Esophagus (tissue), 2 donors: Measurements from ENCODE around the gene NPR1. TPM values are rescaled to one million over a fixed set of nuclear protein-coding genes. Genes with fewer than 3 reads are reported as not detected.

ENCODE experiments used
- H3K27ac ChIP-seq, 2 donors: one replicate each; pipeline ENCODE4 v1.5.1; 2013; ENCODE audit warnings: low read depth in 2 of 2, mild to moderate bottlenecking in 2 of 2, inconsistent platforms in 1 of 2, low read length in 1 of 2, moderate library complexity in 1 of 2
- H3K27me3 ChIP-seq, 2 donors: one replicate each; pipeline ENCODE4 v1.6.1; 2013; ENCODE audit warnings: low read length in 2 of 2, control low read depth in 1 of 2, mild to moderate bottlenecking in 1 of 2; ENCODE audit not compliant: insufficient read depth in 2 of 2, control insufficient read depth in 1 of 2
- H3K36me3 ChIP-seq, 2 donors: one replicate each; pipeline ENCODE4 v1.6.1; 2013; ENCODE audit warnings: low read length in 1 of 2; ENCODE audit not compliant: control insufficient read depth in 2 of 2, insufficient read depth in 2 of 2
- H3K4me1 ChIP-seq, 2 donors: one replicate each; pipeline ENCODE4 v1.6.1; 2013; ENCODE audit warnings: low read length in 1 of 2; ENCODE audit not compliant: control insufficient read depth in 2 of 2, insufficient read depth in 2 of 2
- H3K4me3 ChIP-seq, 2 donors: one replicate each; pipeline ENCODE4 v1.5.1; 2013; ENCODE audit warnings: low read length in 2 of 2, mild to moderate bottlenecking in 2 of 2, low read depth in 1 of 2, moderate library complexity in 1 of 2
- H3K9me3 ChIP-seq, 2 donors: one replicate each; pipeline ENCODE4 v1.6.1; 2013; ENCODE audit warnings: mild to moderate bottlenecking in 2 of 2, low read depth in 1 of 2, low read length in 1 of 2, moderate library complexity in 1 of 2; ENCODE audit not compliant: control insufficient read depth in 2 of 2, insufficient read depth in 1 of 2
- WGBS, 2 donors: extraction: QIAGEN DNeasy Blood & Tissue Kit; methylation state at CpG; one replicate each; pipeline ENCODE4 v1.1.7; 2013; 5-methylcytosine and 5-hydroxymethylcytosine counted together
- polyA plus RNA-seq, 2 donors: library from polyadenylated mRNA; stranded (reverse); fragments of 200-250 nt; gene quantifications; one replicate each; pipeline ENCODE4 v1.2.3, GENCODE V29; 2013
- donor health status: healthy with polysubstance abuse.
- donor health status: Bipolar disorder and iron deficiency.

NPR1 gene
- 1 to 10 TPM; 2.2 to 3.6 TPM for polyA plus RNA-seq

DNA sequence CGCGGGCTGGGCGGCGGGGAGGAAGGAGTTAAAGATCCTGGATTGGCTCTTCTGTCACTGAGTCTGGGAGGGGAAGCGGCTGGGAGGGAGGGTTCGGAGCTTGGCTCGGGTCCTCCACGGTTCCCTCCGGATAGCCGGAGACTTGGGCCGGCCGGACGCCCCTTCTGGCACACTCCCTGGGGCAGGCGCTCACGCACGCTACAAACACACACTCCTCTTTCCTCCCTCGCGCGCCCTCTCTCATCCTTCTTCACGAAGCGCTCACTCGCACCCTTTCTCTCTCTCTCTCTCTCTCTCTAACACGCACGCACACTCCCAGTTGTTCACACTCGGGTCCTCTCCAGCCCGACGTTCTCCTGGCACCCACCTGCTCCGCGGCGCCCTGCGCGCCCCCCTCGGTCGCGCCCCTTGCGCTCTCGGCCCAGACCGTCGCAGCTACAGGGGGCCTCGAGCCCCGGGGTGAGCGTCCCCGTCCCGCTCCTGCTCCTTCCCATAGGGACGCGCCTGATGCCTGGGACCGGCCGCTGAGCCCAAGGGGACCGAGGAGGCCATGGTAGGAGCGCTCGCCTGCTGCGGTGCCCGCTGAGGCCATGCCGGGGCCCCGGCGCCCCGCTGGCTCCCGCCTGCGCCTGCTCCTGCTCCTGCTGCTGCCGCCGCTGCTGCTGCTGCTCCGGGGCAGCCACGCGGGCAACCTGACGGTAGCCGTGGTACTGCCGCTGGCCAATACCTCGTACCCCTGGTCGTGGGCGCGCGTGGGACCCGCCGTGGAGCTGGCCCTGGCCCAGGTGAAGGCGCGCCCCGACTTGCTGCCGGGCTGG lies at the start of gene NPR1:
TSS of gene NPR1 (plus strand) at position 170 of the 818 bp plus-strand sequence. CDS start at position 591, 421 bp downstream.
- WGBS, 2 donors: 1% methylated on average over 56 to 78 of the region's 78 CpGs
- peak within 1 kb of the TSS; percentile 47 to 58 for H3K4me3 ChIP-seq
- peaks cover 0 to 3% of the 10 kb centered on the region in 2 donors for H3K9me3 ChIP-seq
- peaks cover 0 to 10% of the 10 kb centered on the region in 2 donors for H3K27me3 ChIP-seq
- H3K36me3 ChIP-seq: no peaks in the 10 kb centered on the region
- H3K27ac ChIP-seq: no peak within 1 kb of the TSS
- peaks cover 0 to 13% of the 10 kb centered on the region in 2 donors for H3K4me1 ChIP-seq

DNA sequence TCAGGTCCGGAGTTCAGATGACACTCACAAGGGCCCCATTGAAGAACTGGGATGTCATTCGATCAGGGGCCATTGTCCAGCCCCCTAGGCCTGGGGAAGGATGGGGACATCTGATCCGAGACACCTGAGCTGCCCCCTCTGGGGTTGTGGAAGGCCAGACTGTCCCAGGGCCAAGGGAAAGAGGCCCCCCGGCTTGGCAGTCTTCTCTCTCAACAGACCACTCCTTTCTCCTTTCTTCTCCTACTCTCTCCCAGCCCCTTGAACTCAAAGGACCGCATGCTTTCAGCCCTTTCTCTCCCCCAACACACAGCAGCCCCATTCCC lies 49.2 kb upstream of the NPR1 start:
- Histone ChIP-seq H3K27me3 (no peaks in the 10 kb centered on the region), H3K9me3 (no peaks in the 10 kb centered on the region), H3K27ac (no peak overlapping the region), H3K36me3 (no peaks in the 10 kb centered on the region), H3K4me1 (peaks cover 0 to 11% of the 10 kb centered on the region in 2 donors), H3K4me3 (no peak overlapping the region)
- WGBS, 2 donors: 83 to 87% methylated on average over 5 of the region's 5 CpGs

- H3K4me1 ChIP-seq: peaks cover 0 to 11% of the 10 kb centered on the region in 2 donors
- no peaks in the 10 kb centered on the region for H3K27me3 ChIP-seq
- no peak overlapping the region for H3K4me3 ChIP-seq
- H3K36me3 ChIP-seq: no peaks in the 10 kb centered on the region
- H3K9me3 ChIP-seq: no peaks in the 10 kb centered on the region
- H3K27ac ChIP-seq: no peak overlapping the region
- 83 to 88% methylated on average over 1 of the region's 1 CpG for WGBS, 2 donors
Measured at GRCh38 chr1:153629971-153630370, 48.5 kb upstream of the NPR1 start.

DNA sequence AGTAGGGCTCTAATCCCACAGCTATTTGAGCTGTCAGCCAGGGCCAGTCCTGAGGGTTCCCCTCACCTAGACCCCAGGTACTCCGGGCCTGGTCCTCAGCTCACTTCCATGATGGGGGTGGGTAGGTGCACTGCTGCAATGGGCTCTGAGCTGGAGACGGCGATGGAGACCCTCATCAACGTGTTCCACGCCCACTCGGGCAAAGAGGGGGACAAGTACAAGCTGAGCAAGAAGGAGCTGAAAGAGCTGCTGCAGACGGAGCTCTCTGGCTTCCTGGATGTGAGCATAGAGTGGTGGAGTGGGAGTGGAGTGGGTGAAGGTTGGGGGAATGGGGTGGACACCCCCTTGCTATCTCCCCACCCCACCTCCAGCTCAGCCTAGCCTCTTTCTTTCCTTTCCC lies 48.1 kb upstream of the NPR1 start:
- 85 to 89% methylated on average over 7 of the region's 7 CpGs for whole genome bisulfite sequencing, 2 donors
- Histone ChIP-seq H3K36me3 (no peaks in the 10 kb centered on the region), H3K4me1 (peaks cover 0 to 11% of the 10 kb centered on the region in 2 donors), H3K9me3 (no peaks in the 10 kb centered on the region), H3K4me3 (no peak overlapping the region), H3K27ac (no peak overlapping the region), H3K27me3 (no peaks in the 10 kb centered on the region)

DNA sequence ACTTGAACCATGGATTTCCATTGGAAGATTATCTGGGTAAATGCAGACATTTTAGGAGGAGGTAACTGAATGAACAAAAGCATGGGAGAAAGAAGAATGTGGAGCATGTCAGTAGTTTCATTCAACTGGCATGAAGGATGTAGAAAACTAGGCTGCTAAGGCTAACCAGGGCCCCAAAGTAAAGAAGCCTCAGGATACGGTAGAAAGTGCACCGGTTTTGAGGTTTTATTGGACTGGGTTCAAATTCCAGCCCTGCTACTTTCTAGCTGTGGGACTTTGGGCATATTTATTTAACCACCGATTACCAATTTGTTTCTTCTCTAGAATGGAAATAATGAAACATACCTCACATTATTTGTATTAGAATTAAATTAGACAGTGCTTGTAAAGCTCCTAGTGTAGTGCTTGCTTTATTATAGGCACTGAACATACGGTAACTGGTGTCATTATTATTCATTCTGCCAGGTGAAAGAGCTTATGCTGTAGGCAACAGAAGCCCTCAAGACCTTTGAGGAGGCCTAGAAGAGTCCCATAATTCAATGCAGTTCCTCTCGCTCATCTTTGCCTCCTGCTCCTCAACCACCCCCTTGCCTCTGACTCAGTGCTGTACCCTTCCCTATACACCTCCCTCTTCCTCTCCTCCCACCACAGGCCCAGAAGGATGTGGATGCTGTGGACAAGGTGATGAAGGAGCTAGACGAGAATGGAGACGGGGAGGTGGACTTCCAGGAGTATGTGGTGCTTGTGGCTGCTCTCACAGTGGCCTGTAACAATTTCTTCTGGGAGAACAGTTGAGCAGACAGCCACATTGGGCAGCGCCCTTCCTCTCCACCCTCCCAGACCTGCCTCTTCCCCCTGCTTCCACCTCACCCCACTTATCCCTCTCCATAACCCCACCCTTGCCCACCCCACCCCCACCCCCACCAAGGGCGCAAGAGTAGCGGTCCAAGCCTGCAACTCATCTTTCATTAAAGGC lies 47.2 kb upstream of the NPR1 start:
- peaks cover 0 to 7% of the 10 kb centered on the region in 2 donors for H3K4me1 ChIP-seq
- 71 to 72% methylated on average over 10 of the region's 10 CpGs for WGBS, 2 donors
- H3K4me3 ChIP-seq: no peak overlapping the region
- H3K27ac ChIP-seq: no peak overlapping the region
- H3K36me3 ChIP-seq: peaks cover 0 to 2% of the 10 kb centered on the region in 2 donors
- no peaks in the 10 kb centered on the region for H3K27me3 ChIP-seq
- H3K9me3 ChIP-seq: no peaks in the 10 kb centered on the region

DNA sequence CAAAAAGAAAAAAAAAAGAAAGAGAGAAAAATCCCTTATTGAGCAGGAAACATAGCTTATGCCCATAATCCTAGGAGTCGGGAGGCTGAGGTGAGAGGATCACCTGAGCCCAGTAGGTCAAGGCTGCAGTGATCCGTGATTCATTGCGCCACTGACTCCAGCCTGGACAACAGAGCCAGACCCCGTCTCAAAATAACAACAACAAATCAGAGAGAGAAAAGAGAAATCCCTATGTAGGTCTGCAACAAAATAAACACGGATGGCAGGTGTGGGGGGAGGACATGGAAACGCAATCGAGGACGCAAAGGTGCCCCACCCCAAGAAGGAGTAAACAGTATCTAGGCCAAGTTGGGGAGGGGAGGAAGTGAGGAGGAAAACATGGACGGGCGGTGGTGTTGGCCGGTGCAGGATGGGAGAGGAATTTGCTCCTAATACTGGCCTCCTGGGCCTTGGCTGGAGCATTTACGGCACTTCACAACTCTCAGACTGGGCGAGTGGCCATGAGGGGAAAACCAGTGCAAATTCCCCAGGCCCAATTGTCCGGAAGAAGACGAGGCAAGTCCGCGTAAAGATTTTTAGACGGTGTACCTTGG lies 45.2 kb upstream of the NPR1 start:
- peak overlapping the region; percentile 86 to 100 for H3K27ac ChIP-seq
- H3K4me1 ChIP-seq: peaks cover 0 to 4% of the 10 kb centered on the region in 2 donors
- peak overlapping the region; percentile 38 to 49 for H3K4me3 ChIP-seq
- WGBS, 2 donors: 36 to 43% methylated on average over 18 of the region's 18 CpGs
- H3K9me3 ChIP-seq: no peaks in the 10 kb centered on the region
- no peaks in the 10 kb centered on the region for H3K27me3 ChIP-seq
- peaks cover 4 to 6% of the 10 kb centered on the region in 2 donors for H3K36me3 ChIP-seq

- H3K4me1 ChIP-seq: peaks cover 0 to 4% of the 10 kb centered on the region in 2 donors
- 1% methylated on average over 65 of the region's 65 CpGs for WGBS, 2 donors
- peaks cover 5 to 8% of the 10 kb centered on the region in 2 donors for H3K36me3 ChIP-seq
- no peaks in the 10 kb centered on the region for H3K9me3 ChIP-seq
- peak within 1 kb of the TSS; percentile 98 to 100 for H3K27ac ChIP-seq
- peak within 1 kb of the TSS; percentile 72 to 94 for H3K4me3 ChIP-seq
- no peaks in the 10 kb centered on the region for H3K27me3 ChIP-seq
Measured at GRCh38 chr1:153633754-153634665, 44.5 kb upstream of the NPR1 start, which contains the start of gene CHTOP. Gene CHTOP, plus strand, starts transcription at chr1:153634066. Its CDS starts 2,523 bp downstream, at chr1:153636589.

- peak overlapping the region in 1 of 2 donors; percentile 94 for H3K4me3 ChIP-seq
- peak overlapping the region; percentile 14 to 42 for H3K27ac ChIP-seq
- H3K4me1 ChIP-seq: peaks cover 0 to 4% of the 10 kb centered on the region in 2 donors
- peaks cover 10 to 22% of the 10 kb centered on the region in 2 donors for H3K36me3 ChIP-seq
- H3K9me3 ChIP-seq: no peaks in the 10 kb centered on the region
- H3K27me3 ChIP-seq: no peaks in the 10 kb centered on the region
- 81 to 86% methylated on average over 7 of the region's 7 CpGs for WGBS, 2 donors
Measured at GRCh38 chr1:153635872-153636271, 42.6 kb upstream of the NPR1 start.
